Measurements from ENCODE around the gene FAM149A.

GRCh38 chr4:186166852-186167512, 62.5 kb downstream of the FAM149A start:
- TF ChIP-seq CTCF (conservative IDR thresholded peaks at IDR 0.05; ENCODE audit: low read depth in 2 of 2), result no peak
- no peak for TF ChIP-seq EZH2 (IDR thresholded peaks at IDR 0.05; ENCODE audit: low read depth, unreplicated experiment)
- TF ChIP-seq EZH2phosphoT487 (IDR thresholded peaks at IDR 0.05; ENCODE audit: unreplicated experiment), result no peak
- TF ChIP-seq POLR2AphosphoS5 (IDR thresholded peaks at IDR 0.05; ENCODE audit: low read depth), result no peak
- TF ChIP-seq REST (IDR thresholded peaks at IDR 0.05; ENCODE audit: unreplicated experiment), result no peak
- TF ChIP-seq CREB1 (CRISPR knock-in tag; IDR thresholded peaks at IDR 0.05; ENCODE audit: low read depth), result no peak
- TF ChIP-seq JUNB (IDR thresholded peaks at IDR 0.05; ENCODE audit: unreplicated experiment), result no peak
- TF ChIP-seq ZNF331 (CRISPR knock-in tag; IDR thresholded peaks at IDR 0.05; ENCODE audit: low read depth), result no peak
- TF ChIP-seq NANOG (IDR thresholded peaks at IDR 0.05; ENCODE audit: borderline replicate concordance), result no peak
- no peak for TF ChIP-seq ETS1 (IDR thresholded peaks at IDR 0.05)
- TF ChIP-seq ZNF462 (CRISPR knock-in tag; IDR thresholded peaks at IDR 0.05), result no peak
- no peak for TF ChIP-seq ZNF114 (CRISPR knock-in tag; IDR thresholded peaks at IDR 0.05)
